Mammary epithelial cell (primary cell): ENCODE measurements around the gene TAF11L14.

Experiments used
- CTCF ChIP-seq, 2 donors: IDR thresholded peaks in 1 of 2; conservative IDR thresholded peaks in 1 of 2; 2 replicates each; pipeline ENCODE4 v1.5.1; 2011 to 2012; ENCODE audit warnings: inconsistent platforms in 2 of 2, low read length in 2 of 2, mild to moderate bottlenecking in 2 of 2, control low read depth in 1 of 2, low read depth in 1 of 2; ENCODE audit not compliant: insufficient read depth in 1 of 2; ENCODE audit errors: extremely low read depth in 1 of 2
- EZH2 ChIP-seq: IDR thresholded peaks from 2 replicates; pipeline ENCODE4 v1.6.1; 2012; ENCODE audit warnings: low read length, inconsistent platforms, borderline replicate concordance

GRCh38 chr5:17634160-17634559 lies at the start of gene TAF11L14:
- TF ChIP-seq CTCF (conservative IDR thresholded peaks at IDR 0.05 in 1 of 2, IDR thresholded peaks at IDR 0.05 in 1 of 2; ENCODE audit: extremely low read depth in 1 of 2, insufficient read depth in 1 of 2, low read depth in 1 of 2, low read length in 2 of 2) (no peak), EZH2 (no peak)
